RWPE1 (cell line): ENCODE measurements around the gene AKT3.
A peak's percentile ranks its signal among the peaks of the same experiment; 100 is the strongest.

Experiments used
- CTCF ChIA-PET: fragments of 350-600 bp; sonication (Branson Sonifier 250); formaldehyde crosslinking; extraction: SDS; loops from one replicate; lab custom pipeline; 2021; lab: Yijun Ruan, JAX
- POLR2A ChIA-PET: fragments of 400-600 bp; formaldehyde crosslinking; extraction: SDS; loops from one replicate; lab custom pipeline; 2020; ENCODE audit warnings: antibody characterized with exemption; ENCODE audit not compliant: low non-redundant PET; lab: Yijun Ruan, JAX
- DNase-seq: peaks from one replicate; pipeline ENCODE4 v3.0.0; 2012; ENCODE audit warnings: low spot score
- H3K27ac ChIP-seq: fragments of 450-650 bp; 2 replicates; pipeline ENCODE4 v1.5.1; 2017
- TF ChIP-seq, protein P1 (sequence below): fragments of 450-650 bp; conservative IDR thresholded peaks from 2 replicates; pipeline ENCODE4 v1.5.1; 2017; ENCODE audit warnings: low read depth, mild to moderate bottlenecking

The AKT3 gene

DNA sequence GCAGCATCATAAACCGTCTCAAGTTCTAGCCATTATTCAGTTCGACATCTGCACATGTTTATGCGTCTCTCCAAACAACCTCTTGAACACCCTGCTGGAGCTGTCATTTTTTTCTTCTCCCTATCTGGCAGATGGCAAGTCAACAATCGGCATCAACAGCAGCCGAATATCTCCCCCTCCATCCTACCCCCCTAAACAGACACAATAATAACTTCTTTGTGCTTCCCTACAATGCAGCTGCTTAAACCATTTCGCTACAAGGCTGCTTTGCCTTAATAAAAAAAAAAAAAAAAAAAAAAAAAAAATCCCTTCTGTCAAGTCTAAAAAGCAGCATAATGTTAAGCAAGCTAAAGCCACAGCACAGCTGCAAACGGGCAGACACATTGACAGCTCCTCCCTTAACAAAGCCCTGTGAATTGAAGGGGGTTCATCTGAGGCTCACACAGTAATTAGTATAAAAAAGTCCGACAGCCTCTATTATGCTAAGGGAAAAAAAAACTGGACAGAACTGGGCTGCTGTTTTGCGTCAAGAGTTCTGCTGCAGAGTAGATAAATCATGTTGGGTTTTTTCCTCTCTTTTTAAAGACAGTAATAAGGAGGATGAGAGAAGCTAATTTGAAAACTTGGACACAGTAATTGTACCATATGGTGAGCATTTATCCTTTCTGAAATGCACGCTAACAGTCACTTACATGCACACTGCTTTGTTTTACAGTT, 136.4 kb downstream of the AKT3 start:
- DNase-seq = no peak
- POLR2A ChIA-PET = no interaction called here

DNA sequence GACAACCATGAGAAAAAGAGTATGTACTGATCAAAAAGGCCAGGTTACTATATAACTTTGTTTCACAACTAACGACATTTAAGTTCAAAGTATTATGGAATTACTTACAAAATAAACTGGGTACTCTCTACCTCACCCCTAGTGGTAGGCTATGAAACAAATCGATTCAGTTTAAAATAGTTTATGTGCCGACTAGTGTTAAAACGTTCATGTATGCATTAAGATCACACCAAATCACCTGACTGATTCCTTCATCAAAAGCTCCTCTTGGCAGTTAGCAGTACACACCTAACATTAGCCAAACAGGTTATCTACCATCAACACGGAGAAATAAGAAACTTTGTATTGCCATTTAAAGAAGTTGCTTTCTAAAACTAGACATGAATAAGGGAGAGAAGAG, 137.1 kb downstream of the AKT3 start:
- CTCF ChIA-PET = interaction anchor here (0.5 kb wide), 1 partner anchor 707 kb away, joined by 3 read pairs; no protein-coding TSS in a partner anchor
- no peak overlapping the region for H3K27ac ChIP-seq
- DNase-seq = no peak
- POLR2A ChIA-PET = no interaction called here
- TF ChIP-seq, protein P1, sequence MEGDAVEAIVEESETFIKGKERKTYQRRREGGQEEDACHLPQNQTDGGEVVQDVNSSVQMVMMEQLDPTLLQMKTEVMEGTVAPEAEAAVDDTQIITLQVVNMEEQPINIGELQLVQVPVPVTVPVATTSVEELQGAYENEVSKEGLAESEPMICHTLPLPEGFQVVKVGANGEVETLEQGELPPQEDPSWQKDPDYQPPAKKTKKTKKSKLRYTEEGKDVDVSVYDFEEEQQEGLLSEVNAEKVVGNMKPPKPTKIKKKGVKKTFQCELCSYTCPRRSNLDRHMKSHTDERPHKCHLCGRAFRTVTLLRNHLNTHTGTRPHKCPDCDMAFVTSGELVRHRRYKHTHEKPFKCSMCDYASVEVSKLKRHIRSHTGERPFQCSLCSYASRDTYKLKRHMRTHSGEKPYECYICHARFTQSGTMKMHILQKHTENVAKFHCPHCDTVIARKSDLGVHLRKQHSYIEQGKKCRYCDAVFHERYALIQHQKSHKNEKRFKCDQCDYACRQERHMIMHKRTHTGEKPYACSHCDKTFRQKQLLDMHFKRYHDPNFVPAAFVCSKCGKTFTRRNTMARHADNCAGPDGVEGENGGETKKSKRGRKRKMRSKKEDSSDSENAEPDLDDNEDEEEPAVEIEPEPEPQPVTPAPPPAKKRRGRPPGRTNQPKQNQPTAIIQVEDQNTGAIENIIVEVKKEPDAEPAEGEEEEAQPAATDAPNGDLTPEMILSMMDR = no peak

More for the DNA sequence above, 136.4 kb downstream of the AKT3 start:
- H3K27ac ChIP-seq = no peak overlapping the region
- CTCF ChIA-PET = no interaction called here
- TF ChIP-seq, protein P1 = no peak

DNA sequence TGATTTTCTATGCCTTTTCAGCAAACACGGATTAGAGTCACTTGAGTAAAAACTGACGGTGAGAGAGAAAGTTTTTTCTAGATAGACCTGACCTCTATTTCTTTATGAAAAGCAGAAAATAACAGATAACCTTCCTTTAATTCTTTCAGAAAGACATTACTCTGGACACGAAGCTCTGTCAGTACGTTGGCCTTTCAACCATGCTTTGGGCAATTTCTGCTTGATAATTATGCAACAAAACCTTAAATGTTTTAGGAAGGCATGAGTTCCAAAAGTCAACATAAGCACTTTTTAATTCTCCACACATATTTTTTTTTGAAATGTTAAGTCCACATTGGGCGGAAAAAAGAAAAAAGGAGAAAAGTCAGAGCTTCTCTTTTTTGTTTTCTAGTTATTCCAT, 137.8 kb downstream of the AKT3 start:
- DNase-seq = no peak
- TF ChIP-seq, protein P1 = no peak
- H3K27ac ChIP-seq = no peak overlapping the region
- POLR2A ChIA-PET = no interaction called here
- CTCF ChIA-PET = interaction anchor here (0.5 kb wide), 1 partner anchor 708 kb away, joined by 3 read pairs; no protein-coding TSS in a partner anchor

DNA sequence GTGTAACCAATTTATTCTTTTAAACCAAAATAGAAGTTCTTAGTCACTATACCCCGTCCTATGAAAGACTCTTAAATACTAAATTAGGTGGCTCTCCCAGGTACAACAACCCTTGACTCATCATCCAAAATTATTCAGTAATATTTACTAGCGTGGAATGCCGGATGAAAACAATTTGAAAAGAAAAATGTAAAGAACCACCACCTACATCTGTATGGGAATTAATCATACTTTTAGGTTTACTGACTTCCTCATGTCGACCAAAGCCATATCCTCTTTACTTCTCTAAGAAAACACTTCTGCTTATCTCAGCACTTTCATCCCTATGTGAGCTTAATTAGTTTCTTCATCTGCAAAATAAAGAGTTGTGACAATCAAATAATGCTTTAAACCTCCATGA, 139.6 kb downstream of the AKT3 start:
- POLR2A ChIA-PET = no interaction called here
- TF ChIP-seq, protein P1 = no peak

DNA sequence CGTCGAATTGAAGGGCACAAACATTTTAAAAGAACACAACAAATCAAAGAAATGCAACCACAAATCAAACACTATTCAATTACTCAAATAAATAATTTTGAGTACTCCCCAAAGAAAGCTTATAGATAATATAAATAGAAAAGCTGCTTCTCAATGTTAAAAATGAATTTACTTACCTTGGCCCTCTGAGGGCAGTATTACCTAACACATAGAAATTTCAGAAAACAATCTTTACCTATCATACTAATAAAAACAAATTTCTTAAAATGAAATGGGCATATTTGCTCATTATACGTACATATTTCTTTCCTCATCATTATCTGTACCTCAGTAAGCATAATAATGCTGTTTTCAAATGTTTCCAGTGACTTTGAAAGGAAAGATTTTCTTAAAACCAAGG, 141.8 kb downstream of the AKT3 start:
- POLR2A ChIA-PET = no interaction called here
- DNase-seq = peak; percentile 5
- TF ChIP-seq, protein P1 = peak; percentile 39
- H3K27ac ChIP-seq = no peak overlapping the region
- CTCF ChIA-PET = interaction anchor here (0.6 kb wide), 1 partner anchor 9 kb away, joined by 3 read pairs; no protein-coding TSS in a partner anchor

More for the DNA sequence above, 139.6 kb downstream of the AKT3 start:
- CTCF ChIA-PET = no interaction called here
- no peak overlapping the region for H3K27ac ChIP-seq
- no peak for DNase-seq

DNA sequence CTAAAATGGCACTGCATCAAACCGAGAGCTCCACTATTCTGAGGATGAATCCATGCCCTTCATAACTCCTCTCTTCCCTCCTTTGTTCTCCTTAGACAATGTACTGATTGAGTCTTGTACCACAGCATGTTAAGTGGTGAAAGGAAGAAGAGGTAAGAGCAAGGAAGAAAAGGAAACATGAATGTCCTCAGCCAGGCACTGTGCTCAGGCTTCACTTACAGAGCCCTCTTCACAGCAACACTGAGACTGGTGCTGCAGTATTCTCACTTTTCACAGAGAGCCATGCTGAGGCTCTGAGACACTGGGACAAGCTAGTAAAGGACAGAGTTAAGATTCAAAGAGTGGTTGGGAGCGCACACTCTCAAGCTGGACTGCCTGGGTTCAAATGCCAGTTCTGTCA, 143.5 kb downstream of the AKT3 start:
- POLR2A ChIA-PET = no interaction called here
- TF ChIP-seq, protein P1 = no peak
- CTCF ChIA-PET = interaction anchor here (0.5 to 0.6 kb wide), 2 partner anchors 512 to 614 kb away, joined by 4 read pairs; no protein-coding TSS in a partner anchor
- no peak for DNase-seq
- H3K27ac ChIP-seq = no peak overlapping the region
